ENCODE data around the gene GHRHR. TPM values are rescaled to one million over a fixed set of nuclear protein-coding genes. Genes with fewer than 3 reads are reported as not detected.

GHRHR gene
- total RNA-seq, 4 donors from 2014 or later: not detected

DNA sequence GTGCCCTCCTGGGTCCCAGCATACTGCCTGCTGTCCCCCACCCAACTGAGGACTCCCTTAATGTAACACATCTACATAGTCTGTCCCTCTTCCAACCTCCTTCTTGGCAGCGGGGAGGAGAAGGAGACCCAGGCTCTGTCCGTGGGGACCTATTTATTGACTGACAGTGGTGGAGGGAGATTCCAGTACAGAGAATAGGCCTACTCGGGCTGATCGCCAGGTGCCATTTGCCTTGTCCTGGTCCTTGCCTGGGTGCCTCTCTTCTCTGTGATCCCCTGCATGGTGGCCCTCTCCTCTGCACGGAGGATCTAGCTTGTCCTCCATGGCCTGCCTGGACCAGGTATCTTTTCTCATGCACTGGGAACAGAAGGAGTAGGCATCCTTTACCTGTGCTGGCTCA lies 17.0 kb downstream of the GHRHR start:
- Histone ChIP-seq H3K27ac (no peak overlapping the region), H3K36me3 (no peaks in the 10 kb centered on the region), H3K9me3 (no peaks in the 10 kb centered on the region), H3K4me3 (no peak overlapping the region), H3K4me1 (peaks cover 0 to 10% (median 0%) of the 10 kb centered on the region in 3 donors), H3K27me3 (peaks cover 5% of the 10 kb centered on the region)
- ATAC-seq: no peak
- 60 to 94% methylated on average over 1 to 3 of the region's 5 CpGs for WGBS, 2 donors (ENCODE audit: low coverage in 1 of 2)
- TF ChIP-seq EP300 (IDR thresholded peaks at IDR 0.05): no peak
- no peak for TF ChIP-seq POLR2A (IDR thresholded peaks at IDR 0.05)

DNA sequence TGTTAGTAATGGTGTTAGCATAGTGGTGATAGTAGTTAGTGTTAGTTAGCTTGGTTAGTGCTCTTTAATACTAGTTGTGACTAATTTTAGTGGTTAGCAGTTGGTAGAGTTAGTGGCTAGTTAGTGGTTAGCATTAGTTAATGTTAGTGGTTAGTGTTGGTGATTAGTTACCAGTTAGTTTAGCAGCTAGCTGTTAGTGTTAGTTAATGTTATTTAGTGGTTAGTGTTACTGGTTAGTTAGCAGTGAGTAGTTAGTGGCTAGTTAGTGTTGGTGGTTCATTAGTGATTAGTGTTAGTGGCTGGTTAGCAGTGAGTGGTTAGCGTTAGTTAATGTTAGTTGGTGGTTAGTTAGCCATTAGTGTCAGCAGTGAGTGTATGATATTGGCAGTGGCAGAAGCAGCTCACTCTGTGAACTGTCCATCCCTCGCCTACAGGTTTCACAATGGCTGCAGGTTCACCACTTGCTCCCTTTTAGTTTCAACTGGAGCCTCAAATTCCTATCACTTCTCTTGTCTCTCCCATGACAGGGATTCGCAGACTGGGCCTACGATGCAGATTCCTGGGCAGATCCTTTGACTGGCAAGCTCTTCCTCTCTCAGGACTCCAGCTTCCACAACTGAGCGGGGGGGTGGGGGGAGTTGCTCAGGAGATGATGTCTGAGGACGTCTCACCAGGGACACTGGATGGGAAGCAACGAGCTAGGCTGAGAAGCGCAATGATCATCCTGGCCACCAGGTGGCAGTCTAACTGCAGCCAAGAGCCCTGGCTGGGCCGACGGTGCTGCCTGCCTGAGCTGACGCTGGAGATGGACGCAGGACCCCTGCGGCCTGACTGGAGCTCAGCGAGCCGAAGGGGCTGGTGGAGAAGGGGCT lies 19.5 kb downstream of the GHRHR start:
- TF ChIP-seq POLR2AphosphoS5 (IDR thresholded peaks at IDR 0.05) (no peak), EP300 (IDR thresholded peaks at IDR 0.05) (no peak)
- TF ChIP-seq, protein P1, sequence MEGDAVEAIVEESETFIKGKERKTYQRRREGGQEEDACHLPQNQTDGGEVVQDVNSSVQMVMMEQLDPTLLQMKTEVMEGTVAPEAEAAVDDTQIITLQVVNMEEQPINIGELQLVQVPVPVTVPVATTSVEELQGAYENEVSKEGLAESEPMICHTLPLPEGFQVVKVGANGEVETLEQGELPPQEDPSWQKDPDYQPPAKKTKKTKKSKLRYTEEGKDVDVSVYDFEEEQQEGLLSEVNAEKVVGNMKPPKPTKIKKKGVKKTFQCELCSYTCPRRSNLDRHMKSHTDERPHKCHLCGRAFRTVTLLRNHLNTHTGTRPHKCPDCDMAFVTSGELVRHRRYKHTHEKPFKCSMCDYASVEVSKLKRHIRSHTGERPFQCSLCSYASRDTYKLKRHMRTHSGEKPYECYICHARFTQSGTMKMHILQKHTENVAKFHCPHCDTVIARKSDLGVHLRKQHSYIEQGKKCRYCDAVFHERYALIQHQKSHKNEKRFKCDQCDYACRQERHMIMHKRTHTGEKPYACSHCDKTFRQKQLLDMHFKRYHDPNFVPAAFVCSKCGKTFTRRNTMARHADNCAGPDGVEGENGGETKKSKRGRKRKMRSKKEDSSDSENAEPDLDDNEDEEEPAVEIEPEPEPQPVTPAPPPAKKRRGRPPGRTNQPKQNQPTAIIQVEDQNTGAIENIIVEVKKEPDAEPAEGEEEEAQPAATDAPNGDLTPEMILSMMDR (IDR thresholded peaks at IDR 0.05): peak in 3 of 4 experiments; percentile 85 to 97 (median 92)
- Histone ChIP-seq H3K4me1 (peaks cover 0 to 20% (median under 1%) of the 10 kb centered on the region in 3 donors), H3K27me3 (peaks cover 19% of the 10 kb centered on the region), H3K9me3 (no peaks in the 10 kb centered on the region), H3K27ac (no peak overlapping the region), H3K4me3 (peak overlapping the region in 1 of 2 donors; percentile 4), H3K36me3 (no peaks in the 10 kb centered on the region)
- peak; percentile 86 for ATAC-seq
- WGBS, 2 donors (ENCODE audit: low coverage in 1 of 2): 0% methylated on average over 6 to 7 of the region's 15 CpGs

DNA sequence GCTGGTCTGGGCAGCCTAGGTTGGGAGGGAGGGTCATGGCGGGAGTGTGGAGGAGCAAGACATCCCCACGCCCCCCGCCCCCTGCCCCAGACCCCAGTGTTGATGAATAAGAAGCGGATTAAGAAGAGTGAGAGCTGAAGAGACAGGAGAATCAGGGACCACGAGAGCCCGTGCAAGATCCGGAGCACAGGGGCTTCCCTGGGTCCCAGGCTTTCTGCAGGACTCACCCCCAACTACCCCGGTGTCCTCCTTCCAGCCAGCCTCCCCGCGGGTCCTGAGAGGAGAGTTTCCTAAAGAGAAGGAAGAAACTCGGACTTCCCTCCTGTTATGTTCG lies 20.1 kb downstream of the GHRHR start:
- peak overlapping the region in 1 of 2 donors; percentile 4 for H3K4me3 ChIP-seq
- H3K27me3 ChIP-seq: peaks cover 19% of the 10 kb centered on the region
- H3K9me3 ChIP-seq: no peaks in the 10 kb centered on the region
- WGBS, 2 donors (ENCODE audit: low coverage in 1 of 2): 36% methylated on average over 6 of the region's 12 CpGs; no CpG with 5 or more reads in 1 of the 2 donors
- no peak overlapping the region for H3K27ac ChIP-seq
- peaks cover 0 to 26% (median 6%) of the 10 kb centered on the region in 3 donors for H3K4me1 ChIP-seq
- H3K36me3 ChIP-seq: no peaks in the 10 kb centered on the region
- TF ChIP-seq, protein P1 (IDR thresholded peaks at IDR 0.05): no peak
- no peak for TF ChIP-seq EP300 (IDR thresholded peaks at IDR 0.05)
- peak; percentile 1 for ATAC-seq

DNA sequence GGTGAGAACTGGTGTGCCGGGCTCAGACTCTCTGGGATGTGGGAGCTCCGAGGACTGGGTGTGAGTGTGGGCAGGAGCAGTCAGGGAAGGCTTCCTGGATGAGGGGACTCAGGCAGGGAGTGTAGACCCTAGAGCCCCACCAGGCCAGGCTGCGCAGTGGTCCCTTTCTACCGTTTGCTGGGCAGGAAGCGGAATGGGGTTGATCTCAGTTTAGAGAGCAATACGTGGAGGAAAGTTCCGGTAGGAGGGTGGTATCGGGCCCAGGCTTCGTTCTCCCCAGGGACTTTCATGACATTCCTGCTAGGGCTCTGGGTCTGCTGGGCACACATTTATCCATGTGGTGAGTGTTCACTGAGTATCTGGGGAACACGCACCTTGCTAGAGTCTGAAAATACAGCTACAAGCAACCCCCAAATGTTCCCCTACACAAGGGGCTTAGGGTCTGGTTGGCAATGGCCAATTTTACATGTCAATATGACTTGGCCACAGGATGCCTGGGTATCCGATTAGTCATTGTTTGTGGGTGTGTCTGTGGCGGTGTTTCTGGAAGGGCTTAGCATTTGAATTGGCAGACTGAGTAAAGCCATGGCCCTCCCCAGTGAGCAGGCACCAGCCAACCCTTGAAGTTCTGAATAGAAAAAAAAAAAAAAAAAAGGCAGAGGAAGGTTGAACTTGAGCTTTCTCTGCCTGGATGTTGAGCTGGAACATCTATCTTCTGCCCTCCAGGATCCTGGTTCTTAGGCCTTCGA lies 20.8 kb downstream of the GHRHR start:
- peaks cover 19% of the 10 kb centered on the region for H3K27me3 ChIP-seq
- peaks cover 0 to 28% (median 7%) of the 10 kb centered on the region in 3 donors for H3K4me1 ChIP-seq
- H3K4me3 ChIP-seq: no peak overlapping the region
- no peaks in the 10 kb centered on the region for H3K36me3 ChIP-seq
- WGBS, 2 donors (ENCODE audit: low coverage in 1 of 2): 73 to 94% methylated on average over 3 to 7 of the region's 13 CpGs
- no peak for ATAC-seq
- H3K27ac ChIP-seq: no peak overlapping the region
- no peaks in the 10 kb centered on the region for H3K9me3 ChIP-seq
- TF ChIP-seq POLR2AphosphoS5 (IDR thresholded peaks at IDR 0.05): no peak
- no peak for TF ChIP-seq EP300 (IDR thresholded peaks at IDR 0.05)
- TF ChIP-seq, protein P1 (IDR thresholded peaks at IDR 0.05): no peak
- TF ChIP-seq POLR2A (IDR thresholded peaks at IDR 0.05): no peak

GRCh38 chr7:30985756-30986155 lies 22.0 kb downstream of the GHRHR start:
- H3K9me3 ChIP-seq: no peaks in the 10 kb centered on the region
- no peak overlapping the region for H3K4me3 ChIP-seq
- ATAC-seq: no peak
- 72% methylated on average over 7 of the region's 7 CpGs; no CpG with 5 or more reads in 1 of the 2 donors for WGBS, 2 donors (ENCODE audit: low coverage in 1 of 2)
- TF ChIP-seq, protein P1 (IDR thresholded peaks at IDR 0.05): no peak
- peaks cover 0 to 28% (median 7%) of the 10 kb centered on the region in 3 donors for H3K4me1 ChIP-seq
- peaks cover 19% of the 10 kb centered on the region for H3K27me3 ChIP-seq
- H3K27ac ChIP-seq: no peak overlapping the region
- H3K36me3 ChIP-seq: no peaks in the 10 kb centered on the region
